OCI-LY7 (cell line): ENCODE measurements around the gene FKBP1B. TPM values are rescaled to one million over a fixed set of nuclear protein-coding genes. Genes with fewer than 3 reads are reported as not detected.
"Not testable (repeated sequence)": the region's sequence is repeated elsewhere in the genome, so short reads cannot be mapped to it uniquely, and the experiment has no call there.

ENCODE experiments used
- BruUV-seq: library from RNA; stranded (reverse); fragments of 400-500 nt; replicated peaks from 2 replicates; lab custom pipeline; 2021; lab: Mats Ljungman, UMichigan
- CTCF ChIA-PET: fragments of 300-600 bp; sonication (Branson Sonifier 250); formaldehyde crosslinking; loops from one replicate; lab custom pipeline; 2022; ENCODE audit warnings: antibody characterized with exemption; ENCODE audit not compliant: unreplicated experiment; lab: Charles Lee
- POLR2A ChIA-PET: fragments of 300-600 bp; sonication (Branson Sonifier 250); formaldehyde crosslinking; loops from one replicate; lab custom pipeline; 2022; ENCODE audit warnings: antibody characterized with exemption; lab: Charles Lee
- DNase-seq: peaks from one replicate; pipeline ENCODE4 v3.0.0-alpha.2; 2015; ENCODE audit warnings: low spot score
- H2AFZ ChIP-seq: fragments of 200-600 bp; sonication (generic), shearing (Covaris generic); 2 replicates; pipeline ENCODE4 v1.6.1; 2014; ENCODE audit warnings: mild to moderate bottlenecking, antibody characterized with exemption, low read length, moderate library complexity
- H3K27ac ChIP-seq: fragments of 200-600 bp; sonication (generic); 2 replicates; pipeline ENCODE4 v1.5.1; 2014; ENCODE audit warnings: mixed run types, low read depth, mild to moderate bottlenecking, moderate library complexity, low read length, inconsistent platforms; ENCODE audit not compliant: poor library complexity, severe bottlenecking
- H3K36me3 ChIP-seq: fragments of 200-600 bp; sonication (generic); 2 replicates; pipeline ENCODE4 v1.6.1; 2014; ENCODE audit warnings: mild to moderate bottlenecking, antibody characterized with exemption, low read length, moderate library complexity, mixed read lengths; ENCODE audit not compliant: insufficient read depth
- H3K4me1 ChIP-seq: fragments of 200-600 bp; sonication (generic); 2 replicates; pipeline ENCODE4 v1.5.1; 2014; ENCODE audit warnings: mild to moderate bottlenecking, low read length; ENCODE audit not compliant: insufficient read depth, poor library complexity, severe bottlenecking
- H3K4me2 ChIP-seq: fragments of 200-600 bp; sonication (generic); 2 replicates; pipeline ENCODE4 v1.6.1; 2014; ENCODE audit warnings: mild to moderate bottlenecking, low read length
- H3K4me3 ChIP-seq: fragments of 200-600 bp; sonication (generic); 2 replicates; pipeline ENCODE4 v1.5.1; 2014; ENCODE audit warnings: mild to moderate bottlenecking, low read depth, low read length; ENCODE audit not compliant: poor library complexity, severe bottlenecking
- H3K79me2 ChIP-seq: fragments of 200-600 bp; sonication (generic); 2 replicates; pipeline ENCODE4 v1.6.1; 2016; ENCODE audit warnings: low read depth, mild to moderate bottlenecking, low read length, moderate library complexity, mixed read lengths; ENCODE audit not compliant: insufficient read depth
- H3K9me2 ChIP-seq: fragments of 200-600 bp; sonication (generic); 2 replicates; pipeline ENCODE4 v1.6.1; 2016; ENCODE audit warnings: mild to moderate bottlenecking, low read length, mixed read lengths; ENCODE audit not compliant: insufficient read depth
- H3K9me3 ChIP-seq: fragments of 200-600 bp; sonication (generic); 2 replicates; pipeline ENCODE4 v1.6.1; 2014; ENCODE audit warnings: mild to moderate bottlenecking, mixed run types, low read length, mixed read lengths
- H4K20me1 ChIP-seq: fragments of 200-600 bp; sonication (generic); 2 replicates; pipeline ENCODE4 v1.6.1; 2014; ENCODE audit warnings: mild to moderate bottlenecking, antibody characterized with exemption, low read length, moderate library complexity, mixed read lengths; ENCODE audit not compliant: insufficient read depth
- CTCF ChIP-seq: fragments of 200-600 bp; sonication (generic); conservative IDR thresholded peaks from 2 replicates; pipeline ENCODE4 v1.5.1; 2014; ENCODE audit warnings: mild to moderate bottlenecking, antibody characterized with exemption, low read length, moderate library complexity, mixed read lengths
- EZH2phosphoT487 ChIP-seq: fragments of 200-600 bp; sonication (generic); IDR thresholded peaks from 2 replicates; pipeline ENCODE4 v1.6.1; 2018; ENCODE audit warnings: low read depth, borderline replicate concordance, mild to moderate bottlenecking, mixed run types, antibody characterized with exemption, low read length, moderate library complexity, mixed read lengths
- intact Hi-C: fragments of 100-400 bp; cut with micrococcal nuclease; formaldehyde crosslinking; loops from one replicate; pipeline ENCODE4 v1.10.0; 2022; ENCODE audit not compliant: unreplicated experiment
- total RNA-seq, 2 experiments: library from RNA; depleted of rRNA in 1 of 2; stranded (reverse); fragments of >200 nt in 1 of 2; shearing (Covaris generic) in 1 of 2; gene quantifications; 2 replicates each; pipeline ENCODE4 v1.2.3, GENCODE V29; 2014 to 2022

Gene FKBP1B
- total RNA-seq, 2 experiments from 2014 or later, result 1.5 to 3.2 TPM

DNA sequence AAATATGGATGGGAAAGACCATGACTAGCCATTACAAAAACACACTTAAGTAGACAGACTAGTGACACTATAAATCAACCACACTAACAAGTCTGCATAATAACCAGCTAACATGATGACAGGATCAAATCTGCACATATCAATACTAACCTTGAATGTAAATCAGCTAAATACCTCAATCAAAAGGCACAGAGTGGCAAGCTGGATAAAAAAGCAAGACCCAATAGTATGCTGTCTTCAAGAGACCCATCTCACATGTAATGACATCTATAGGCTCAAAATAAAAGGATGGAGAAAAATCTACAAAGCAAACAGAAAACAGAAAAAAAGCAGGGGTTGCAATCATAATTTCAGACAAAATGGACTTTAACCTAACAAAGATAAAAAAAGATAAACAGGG is 57.2 kb downstream of the FKBP1B start:
- intact Hi-C loops, result no loop called here
- BruUV-seq, result no TSS peak

GRCh38 chr2:24107336-24107735 is 57.8 kb downstream of the FKBP1B start:
- H3K79me2 ChIP-seq, result no peaks in the 10 kb centered on the region
- intact Hi-C loops, result no loop called here
- BruUV-seq, result no TSS peak
- no peak overlapping the region for H2AFZ ChIP-seq
- no peaks in the 10 kb centered on the region for H3K4me1 ChIP-seq
- H3K4me3 ChIP-seq, result no peak overlapping the region
- H4K20me1 ChIP-seq, result no peaks in the 10 kb centered on the region
- POLR2A ChIA-PET, result no interaction called here
- no peak for DNase-seq
- no peaks in the 10 kb centered on the region for H3K9me2 ChIP-seq
- H3K27ac ChIP-seq, result no peak overlapping the region
- H3K36me3 ChIP-seq, result no peaks in the 10 kb centered on the region
- H3K9me3 ChIP-seq, result no peaks in the 10 kb centered on the region
- no peak overlapping the region for H3K4me2 ChIP-seq
- TF ChIP-seq CTCF, result no peak
- no peak for TF ChIP-seq EZH2phosphoT487
- CTCF ChIA-PET, result no interaction called here

More for the DNA sequence above, 57.2 kb downstream of the FKBP1B start:
- Histone ChIP-seq H3K9me3 (no peaks in the 10 kb centered on the region), H3K79me2 (no peaks in the 10 kb centered on the region), H3K4me1 (no peaks in the 10 kb centered on the region), H3K9me2 (no peaks in the 10 kb centered on the region), H3K4me3 (no peak overlapping the region), H2AFZ (no peak overlapping the region), H3K27ac (no peak overlapping the region), H3K4me2 (no peak overlapping the region), H4K20me1 (no peaks in the 10 kb centered on the region), H3K36me3 (no peaks in the 10 kb centered on the region)
- TF ChIP-seq EZH2phosphoT487 (no peak), CTCF (no peak)
- DNase-seq, result no peak
- POLR2A ChIA-PET, result interaction anchor here (0.6 to 0.9 kb wide), 2 partner anchors 70 to 768 kb away, joined by 4 to 6 read pairs; no protein-coding TSS in a partner anchor
- CTCF ChIA-PET, result no interaction called here

DNA sequence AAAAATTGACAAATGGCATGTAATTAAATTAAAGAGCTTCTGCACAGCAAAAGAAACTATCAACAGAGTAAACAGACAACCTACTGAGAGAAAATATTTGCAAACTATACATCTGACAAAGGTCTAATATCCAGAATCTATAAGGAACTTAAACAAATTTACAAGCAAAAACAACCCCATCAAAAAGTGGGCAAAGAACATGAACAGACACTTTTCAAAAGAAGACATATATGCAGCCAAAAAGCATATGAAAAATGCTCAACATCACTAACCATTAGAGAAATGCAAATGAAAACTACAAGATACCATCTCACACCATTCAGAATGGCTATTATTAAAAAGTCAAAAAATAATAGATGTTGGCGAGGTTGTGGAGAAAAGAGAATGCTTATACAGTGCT is 59.9 kb downstream of the FKBP1B start:
- intact Hi-C loops, CTCF ChIA-PET, H3K79me2 ChIP-seq, H3K9me2 ChIP-seq, H3K4me3 ChIP-seq, POLR2A ChIA-PET, BruUV-seq, H3K36me3 ChIP-seq, H3K27ac ChIP-seq, H3K4me1 ChIP-seq, H4K20me1 ChIP-seq, DNase-seq, H3K9me3 ChIP-seq, H3K4me2 ChIP-seq, H2AFZ ChIP-seq: not testable (repeated sequence)
